GM23338 (cell line): ENCODE results near the gene MAPT. TPM values are rescaled to one million over a fixed set of nuclear protein-coding genes. Genes with fewer than 3 reads are reported as not detected.

ENCODE experiments used
- ATAC-seq: fragments of 200-7000 bp; cut with Tn5 transposase; 3 replicates; pipeline ENCODE4 v1.9.1; 2020
- DNase-seq: peaks from one replicate; pipeline ENCODE4 v3.0.0-alpha.2; 2015; ENCODE audit warnings: low spot score
- H2AFZ ChIP-seq: fragments of 200-600 bp; sonication (generic); 2 replicates; pipeline ENCODE4 v1.8.0; 2016; ENCODE audit warnings: antibody characterized with exemption, mild to moderate bottlenecking, moderate library complexity
- H3F3A ChIP-seq: fragments of 200-600 bp; sonication (generic); replicated peaks from 2 replicates; pipeline ENCODE4 v1.8.0; 2017; ENCODE audit warnings: antibody characterized with exemption, mixed run types, low read depth
- H3K27ac ChIP-seq: fragments of 200-600 bp; sonication (generic); 2 replicates; pipeline ENCODE4 v1.6.1; 2016; ENCODE audit warnings: low read depth
- H3K27me3 ChIP-seq: fragments of 200-600 bp; sonication (generic); 2 replicates; pipeline ENCODE4 v1.8.0; 2016; ENCODE audit warnings: mild to moderate bottlenecking, mixed run types, moderate library complexity; ENCODE audit not compliant: insufficient read depth
- H3K36me3 ChIP-seq: fragments of 200-600 bp; sonication (generic); 2 replicates; pipeline ENCODE4 v1.8.0; 2016; ENCODE audit warnings: mild to moderate bottlenecking; ENCODE audit not compliant: insufficient read depth
- H3K4me1 ChIP-seq: fragments of 200-600 bp; sonication (generic); 2 replicates; pipeline ENCODE4 v1.8.0; 2016; ENCODE audit warnings: mild to moderate bottlenecking, moderate library complexity; ENCODE audit not compliant: insufficient read depth
- H3K4me2 ChIP-seq: fragments of 200-600 bp; sonication (generic); 2 replicates; pipeline ENCODE4 v1.7.1; 2017; ENCODE audit warnings: mixed run types
- H3K4me3 ChIP-seq: fragments of 200-600 bp; sonication (generic); 2 replicates; pipeline ENCODE4 v1.6.1; 2016; ENCODE audit warnings: mixed run types
- H3K79me2 ChIP-seq: fragments of 200-600 bp; sonication (generic); replicated peaks from 2 replicates; pipeline ENCODE4 v1.8.0; 2017; ENCODE audit warnings: mild to moderate bottlenecking; ENCODE audit not compliant: insufficient read depth
- H3K9me2 ChIP-seq: fragments of 200-600 bp; sonication (generic); 2 replicates; pipeline ENCODE4 v1.8.0; 2017; ENCODE audit not compliant: insufficient read depth
- H4K20me1 ChIP-seq: fragments of 200-600 bp; sonication (generic); replicated peaks from 2 replicates; pipeline ENCODE4 v1.8.0; 2017; ENCODE audit warnings: mild to moderate bottlenecking; ENCODE audit not compliant: insufficient read depth
- H3K27ac Mint-ChIP-seq: 2 replicates; pipeline ENCODE4 v1.8.0; 2020; ENCODE audit warnings: inconsistent platforms, mild to moderate bottlenecking, moderate library complexity, mixed read lengths
- H3K27me3 Mint-ChIP-seq: 3 replicates; pipeline ENCODE4 v1.8.0; 2022; ENCODE audit warnings: low read depth, mild to moderate bottlenecking, moderate library complexity, mixed read lengths, inconsistent platforms; ENCODE audit not compliant: insufficient read depth, poor library complexity
- H3K36me3 Mint-ChIP-seq: 3 replicates; pipeline ENCODE4 v1.8.0; 2021; ENCODE audit warnings: low read depth, mild to moderate bottlenecking, inconsistent platforms, moderate library complexity, mixed read lengths
- H3K4me1 Mint-ChIP-seq: 3 replicates; pipeline ENCODE4 v1.8.0; 2020; ENCODE audit warnings: mild to moderate bottlenecking, inconsistent platforms, mixed read lengths
- H3K4me3 Mint-ChIP-seq: 3 replicates; pipeline ENCODE4 v1.8.0; 2021; ENCODE audit warnings: moderate library complexity, mild to moderate bottlenecking, inconsistent platforms, mixed read lengths
- H3K9me3 Mint-ChIP-seq: 3 replicates; pipeline ENCODE4 v1.8.0; 2020; ENCODE audit warnings: moderate library complexity, mild to moderate bottlenecking, inconsistent platforms, mixed read lengths
- EZH2phosphoT487 ChIP-seq: fragments of 200-600 bp; sonication (generic); IDR thresholded peaks from one replicate; pipeline ENCODE4 v1.8.1; 2018; ENCODE audit warnings: antibody characterized with exemption; ENCODE audit not compliant: unreplicated experiment
- NANOG ChIP-seq: IDR thresholded peaks from 2 replicates; pipeline ENCODE4 v1.6.1; 2016; ENCODE audit warnings: antibody characterized with exemption, borderline replicate concordance
- STAT1 ChIP-seq: IDR thresholded peaks from one replicate; pipeline ENCODE4 v1.6.1; 2016; ENCODE audit warnings: antibody characterized with exemption; ENCODE audit not compliant: unreplicated experiment
- polyA plus RNA-seq: library from polyadenylated mRNA; unstranded; fragments of >200 nt; fragmentation: Nextera tagmentation; extraction: Ambion mirVana; gene quantifications from 2 replicates; pipeline ENCODE4 v1.2.1, GENCODE V29; 2016
- total RNA-seq: library from RNA; depleted of rRNA; stranded (reverse); fragments of >200 nt; shearing (Covaris generic); gene quantifications from 2 replicates; pipeline ENCODE4 v1.2.3, GENCODE V29; 2014
- TF ChIP-seq, protein P1 (sequence below), 2 experiments: fragments of 200-600 bp in 1 of 2; sonication (generic) in 1 of 2; conservative IDR thresholded peaks; 2 replicates each; pipeline versions ENCODE4 v1.5.1 to v1.6.1; 2016 to 2017; ENCODE audit warnings: antibody characterized with exemption in 2 of 2, low read depth in 2 of 2, mild to moderate bottlenecking in 2 of 2, moderate library complexity in 1 of 2
- TF ChIP-seq, protein P2 (sequence below): IDR thresholded peaks from one replicate; pipeline ENCODE4 v1.6.1; 2018; ENCODE audit warnings: antibody characterized with exemption; ENCODE audit not compliant: unreplicated experiment

Gene MAPT
- total and polyA plus RNA-seq, 2 experiments from 2014 or later = 1.1 to 2.1 TPM

DNA sequence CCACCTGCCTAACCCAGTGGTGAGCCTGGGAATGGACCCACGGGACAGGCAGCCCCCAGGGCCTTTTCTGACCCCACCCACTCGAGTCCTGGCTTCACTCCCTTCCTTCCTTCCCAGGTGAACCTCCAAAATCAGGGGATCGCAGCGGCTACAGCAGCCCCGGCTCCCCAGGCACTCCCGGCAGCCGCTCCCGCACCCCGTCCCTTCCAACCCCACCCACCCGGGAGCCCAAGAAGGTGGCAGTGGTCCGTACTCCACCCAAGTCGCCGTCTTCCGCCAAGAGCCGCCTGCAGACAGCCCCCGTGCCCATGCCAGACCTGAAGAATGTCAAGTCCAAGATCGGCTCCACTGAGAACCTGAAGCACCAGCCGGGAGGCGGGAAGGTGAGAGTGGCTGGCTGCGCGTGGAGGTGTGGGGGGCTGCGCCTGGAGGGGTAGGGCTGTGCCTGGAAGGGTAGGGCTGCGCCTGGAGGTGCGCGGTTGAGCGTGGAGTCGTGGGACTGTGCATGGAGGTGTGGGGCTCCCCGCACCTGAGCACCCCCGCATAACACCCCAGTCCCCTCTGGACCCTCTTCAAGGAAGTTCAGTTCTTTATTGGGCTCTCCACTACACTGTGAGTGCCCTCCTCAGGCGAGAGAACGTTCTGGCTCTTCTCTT lies 102.1 kb downstream of the MAPT start:
- H2AFZ ChIP-seq = no peak overlapping the region
- Mint-ChIP-seq H3K36me3 (no peaks in the 10 kb centered on the region), H3K4me1 (peaks cover 5% of the 10 kb centered on the region), H3K4me3 (no peak overlapping the region), H3K9me3 (no peaks in the 10 kb centered on the region), H3K27me3 (peaks cover 9% of the 10 kb centered on the region), H3K27ac (no peak overlapping the region)
- no peaks in the 10 kb centered on the region; the same call in 1 of the 2 replicates for H3K4me1 ChIP-seq
- H3K36me3 ChIP-seq = no peaks in the 10 kb centered on the region
- DNase-seq (no peak), ATAC-seq (no peak)
- H3K27me3 ChIP-seq = no peaks in the 10 kb centered on the region
- no peaks in the 10 kb centered on the region for H4K20me1 ChIP-seq
- H3K79me2 ChIP-seq = no peaks in the 10 kb centered on the region
- TF ChIP-seq STAT1 = no peak
- TF ChIP-seq EZH2phosphoT487 = no peak
- no peak for TF ChIP-seq NANOG
- TF ChIP-seq, protein P1, sequence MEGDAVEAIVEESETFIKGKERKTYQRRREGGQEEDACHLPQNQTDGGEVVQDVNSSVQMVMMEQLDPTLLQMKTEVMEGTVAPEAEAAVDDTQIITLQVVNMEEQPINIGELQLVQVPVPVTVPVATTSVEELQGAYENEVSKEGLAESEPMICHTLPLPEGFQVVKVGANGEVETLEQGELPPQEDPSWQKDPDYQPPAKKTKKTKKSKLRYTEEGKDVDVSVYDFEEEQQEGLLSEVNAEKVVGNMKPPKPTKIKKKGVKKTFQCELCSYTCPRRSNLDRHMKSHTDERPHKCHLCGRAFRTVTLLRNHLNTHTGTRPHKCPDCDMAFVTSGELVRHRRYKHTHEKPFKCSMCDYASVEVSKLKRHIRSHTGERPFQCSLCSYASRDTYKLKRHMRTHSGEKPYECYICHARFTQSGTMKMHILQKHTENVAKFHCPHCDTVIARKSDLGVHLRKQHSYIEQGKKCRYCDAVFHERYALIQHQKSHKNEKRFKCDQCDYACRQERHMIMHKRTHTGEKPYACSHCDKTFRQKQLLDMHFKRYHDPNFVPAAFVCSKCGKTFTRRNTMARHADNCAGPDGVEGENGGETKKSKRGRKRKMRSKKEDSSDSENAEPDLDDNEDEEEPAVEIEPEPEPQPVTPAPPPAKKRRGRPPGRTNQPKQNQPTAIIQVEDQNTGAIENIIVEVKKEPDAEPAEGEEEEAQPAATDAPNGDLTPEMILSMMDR (conservative IDR thresholded peaks at IDR 0.05; ENCODE audit: low read depth in 2 of 2) = 0 out of 4 replicates have a peak, but pooled peaks of 1 of the 2 experiments have one; percentile 11
- H3K4me2 ChIP-seq = no peak overlapping the region
- H3F3A ChIP-seq = no peaks in the 10 kb centered on the region
- no peak overlapping the region for H3K27ac ChIP-seq
- no peaks in the 10 kb centered on the region for H3K9me2 ChIP-seq
- no peak overlapping the region for H3K4me3 ChIP-seq

- H3K27me3 ChIP-seq = no peaks in the 10 kb centered on the region
- no peaks in the 10 kb centered on the region for H4K20me1 ChIP-seq
- Mint-ChIP-seq H3K27ac (no peak overlapping the region), H3K36me3 (no peaks in the 10 kb centered on the region), H3K9me3 (no peaks in the 10 kb centered on the region), H3K27me3 (peaks cover 12% of the 10 kb centered on the region), H3K4me3 (no peak overlapping the region), H3K4me1 (peaks cover 5% of the 10 kb centered on the region)
- DNase-seq (no peak), ATAC-seq (no peak)
- H3K9me2 ChIP-seq = no peaks in the 10 kb centered on the region
- H2AFZ ChIP-seq = no peak overlapping the region
- no peaks in the 10 kb centered on the region for H3F3A ChIP-seq
- TF ChIP-seq, protein P1 (conservative IDR thresholded peaks at IDR 0.05; ENCODE audit: low read depth in 2 of 2) = no peak
- TF ChIP-seq, protein P2, sequence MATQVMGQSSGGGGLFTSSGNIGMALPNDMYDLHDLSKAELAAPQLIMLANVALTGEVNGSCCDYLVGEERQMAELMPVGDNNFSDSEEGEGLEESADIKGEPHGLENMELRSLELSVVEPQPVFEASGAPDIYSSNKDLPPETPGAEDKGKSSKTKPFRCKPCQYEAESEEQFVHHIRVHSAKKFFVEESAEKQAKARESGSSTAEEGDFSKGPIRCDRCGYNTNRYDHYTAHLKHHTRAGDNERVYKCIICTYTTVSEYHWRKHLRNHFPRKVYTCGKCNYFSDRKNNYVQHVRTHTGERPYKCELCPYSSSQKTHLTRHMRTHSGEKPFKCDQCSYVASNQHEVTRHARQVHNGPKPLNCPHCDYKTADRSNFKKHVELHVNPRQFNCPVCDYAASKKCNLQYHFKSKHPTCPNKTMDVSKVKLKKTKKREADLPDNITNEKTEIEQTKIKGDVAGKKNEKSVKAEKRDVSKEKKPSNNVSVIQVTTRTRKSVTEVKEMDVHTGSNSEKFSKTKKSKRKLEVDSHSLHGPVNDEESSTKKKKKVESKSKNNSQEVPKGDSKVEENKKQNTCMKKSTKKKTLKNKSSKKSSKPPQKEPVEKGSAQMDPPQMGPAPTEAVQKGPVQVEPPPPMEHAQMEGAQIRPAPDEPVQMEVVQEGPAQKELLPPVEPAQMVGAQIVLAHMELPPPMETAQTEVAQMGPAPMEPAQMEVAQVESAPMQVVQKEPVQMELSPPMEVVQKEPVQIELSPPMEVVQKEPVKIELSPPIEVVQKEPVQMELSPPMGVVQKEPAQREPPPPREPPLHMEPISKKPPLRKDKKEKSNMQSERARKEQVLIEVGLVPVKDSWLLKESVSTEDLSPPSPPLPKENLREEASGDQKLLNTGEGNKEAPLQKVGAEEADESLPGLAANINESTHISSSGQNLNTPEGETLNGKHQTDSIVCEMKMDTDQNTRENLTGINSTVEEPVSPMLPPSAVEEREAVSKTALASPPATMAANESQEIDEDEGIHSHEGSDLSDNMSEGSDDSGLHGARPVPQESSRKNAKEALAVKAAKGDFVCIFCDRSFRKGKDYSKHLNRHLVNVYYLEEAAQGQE = no peak
- no peak overlapping the region for H3K27ac ChIP-seq
- no peaks in the 10 kb centered on the region; the same call in 1 of the 2 replicates for H3K4me1 ChIP-seq
- H3K4me2 ChIP-seq = no peak overlapping the region
- no peak overlapping the region for H3K4me3 ChIP-seq
- no peaks in the 10 kb centered on the region for H3K36me3 ChIP-seq
- H3K79me2 ChIP-seq = no peaks in the 10 kb centered on the region
These were observed 102.8 kb downstream of the MAPT start for GRCh38 chr17:45997166-45997565.
